ENCODE measurements around the gene METTL15.

DNA sequence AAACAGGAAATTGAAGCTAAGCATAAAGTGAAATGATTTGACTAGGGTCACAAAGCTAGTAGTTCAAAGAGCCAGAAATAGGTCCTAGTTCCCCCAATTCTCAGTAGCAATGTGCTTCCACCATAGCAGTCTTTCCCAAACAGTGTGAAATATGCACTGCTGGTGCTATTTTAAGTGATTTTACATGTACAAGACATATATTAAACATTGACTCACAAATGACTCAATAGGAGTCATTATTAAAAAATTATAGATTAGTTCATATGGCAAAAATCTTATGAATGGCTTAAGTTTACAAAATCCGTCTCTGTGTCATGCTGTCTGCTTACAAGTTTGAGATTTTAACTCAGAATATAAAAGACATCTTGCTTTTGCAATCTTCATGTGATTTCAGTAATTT, 21.6 kb upstream of the METTL15 start:
- TF ChIP-seq, protein P1, sequence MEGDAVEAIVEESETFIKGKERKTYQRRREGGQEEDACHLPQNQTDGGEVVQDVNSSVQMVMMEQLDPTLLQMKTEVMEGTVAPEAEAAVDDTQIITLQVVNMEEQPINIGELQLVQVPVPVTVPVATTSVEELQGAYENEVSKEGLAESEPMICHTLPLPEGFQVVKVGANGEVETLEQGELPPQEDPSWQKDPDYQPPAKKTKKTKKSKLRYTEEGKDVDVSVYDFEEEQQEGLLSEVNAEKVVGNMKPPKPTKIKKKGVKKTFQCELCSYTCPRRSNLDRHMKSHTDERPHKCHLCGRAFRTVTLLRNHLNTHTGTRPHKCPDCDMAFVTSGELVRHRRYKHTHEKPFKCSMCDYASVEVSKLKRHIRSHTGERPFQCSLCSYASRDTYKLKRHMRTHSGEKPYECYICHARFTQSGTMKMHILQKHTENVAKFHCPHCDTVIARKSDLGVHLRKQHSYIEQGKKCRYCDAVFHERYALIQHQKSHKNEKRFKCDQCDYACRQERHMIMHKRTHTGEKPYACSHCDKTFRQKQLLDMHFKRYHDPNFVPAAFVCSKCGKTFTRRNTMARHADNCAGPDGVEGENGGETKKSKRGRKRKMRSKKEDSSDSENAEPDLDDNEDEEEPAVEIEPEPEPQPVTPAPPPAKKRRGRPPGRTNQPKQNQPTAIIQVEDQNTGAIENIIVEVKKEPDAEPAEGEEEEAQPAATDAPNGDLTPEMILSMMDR (conservative IDR thresholded peaks at IDR 0.05; ENCODE audit: low read depth in 2 of 2) = no peak
- no peak for TF ChIP-seq POLR2AphosphoS5 (IDR thresholded peaks at IDR 0.05; ENCODE audit: low read depth)

Measured in GM23338 (cell line).